ENCODE measurements around the gene ARHGAP15.

DNA sequence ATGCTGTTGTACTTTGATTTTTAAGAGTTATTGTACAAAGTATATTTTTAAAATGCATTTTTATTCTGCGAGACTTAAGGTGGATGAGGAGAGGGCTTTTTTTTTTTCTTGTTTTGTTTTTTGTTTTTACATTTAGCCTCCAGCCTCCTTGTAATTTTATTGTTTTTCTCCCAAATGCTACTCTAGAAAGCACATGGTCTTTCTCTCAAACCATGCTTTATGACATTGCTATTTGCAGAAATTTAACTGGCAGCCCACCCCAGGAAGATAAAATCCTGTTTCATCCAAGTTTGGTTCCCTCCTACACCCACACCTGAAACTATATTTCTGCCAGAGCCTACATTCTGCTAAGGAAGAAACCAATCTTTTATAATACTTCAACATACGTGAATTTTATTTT, 184.6 kb downstream of the ARHGAP15 start:
- no peak for TF ChIP-seq POLR2A (IDR thresholded peaks at IDR 0.05)
- TF ChIP-seq, protein P1, sequence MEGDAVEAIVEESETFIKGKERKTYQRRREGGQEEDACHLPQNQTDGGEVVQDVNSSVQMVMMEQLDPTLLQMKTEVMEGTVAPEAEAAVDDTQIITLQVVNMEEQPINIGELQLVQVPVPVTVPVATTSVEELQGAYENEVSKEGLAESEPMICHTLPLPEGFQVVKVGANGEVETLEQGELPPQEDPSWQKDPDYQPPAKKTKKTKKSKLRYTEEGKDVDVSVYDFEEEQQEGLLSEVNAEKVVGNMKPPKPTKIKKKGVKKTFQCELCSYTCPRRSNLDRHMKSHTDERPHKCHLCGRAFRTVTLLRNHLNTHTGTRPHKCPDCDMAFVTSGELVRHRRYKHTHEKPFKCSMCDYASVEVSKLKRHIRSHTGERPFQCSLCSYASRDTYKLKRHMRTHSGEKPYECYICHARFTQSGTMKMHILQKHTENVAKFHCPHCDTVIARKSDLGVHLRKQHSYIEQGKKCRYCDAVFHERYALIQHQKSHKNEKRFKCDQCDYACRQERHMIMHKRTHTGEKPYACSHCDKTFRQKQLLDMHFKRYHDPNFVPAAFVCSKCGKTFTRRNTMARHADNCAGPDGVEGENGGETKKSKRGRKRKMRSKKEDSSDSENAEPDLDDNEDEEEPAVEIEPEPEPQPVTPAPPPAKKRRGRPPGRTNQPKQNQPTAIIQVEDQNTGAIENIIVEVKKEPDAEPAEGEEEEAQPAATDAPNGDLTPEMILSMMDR (IDR thresholded peaks at IDR 0.05) = no peak

All from adrenal gland (tissue), 5 donors.